Prostate gland (tissue), 2 donors: ENCODE measurements around the gene RAB2B.

Experiments used
- CTCF ChIP-seq, 4 experiments: fragments of 200-600 bp in 2 of 4; fragments of 450-650 bp in 2 of 4; sonication (generic) in 2 of 4; IDR thresholded peaks; 1 replicate in 3 of 4; 2 replicates in 1 of 4; pipeline ENCODE4 v1.5.1; 2016 to 2019; ENCODE audit warnings: antibody characterized with exemption in 4 of 4, mild to moderate bottlenecking in 2 of 4, moderate library complexity in 2 of 4
- POLR2A ChIP-seq: fragments of 450-650 bp; IDR thresholded peaks from one replicate; pipeline ENCODE4 v1.6.1; 2016; ENCODE audit warnings: antibody characterized with exemption, mild to moderate bottlenecking
- POLR2AphosphoS5 ChIP-seq: sonication (generic); formaldehyde crosslinking; IDR thresholded peaks from one replicate; pipeline ENCODE4 v1.6.1; 2017; ENCODE audit warnings: antibody characterized with exemption

GRCh38 chr14:21486640-21487087 is 9.9 kb upstream of the RAB2B start:
- TF ChIP-seq POLR2A (no peak), POLR2AphosphoS5 (no peak), CTCF (IDR thresholded peaks at IDR 0.05) (no peak)
